Lower lobe of right lung (tissue), 2 donors: Measurements from ENCODE around the gene ANAPC13. TPM values are rescaled to one million over a fixed set of nuclear protein-coding genes. Genes with fewer than 3 reads are reported as not detected.

Experiments used
- ATAC-seq, 2 donors: fragments of 200-7000 bp; cut with Tn5 transposase; one replicate each; pipeline ENCODE4 v1.9.1; 2020 to 2022; ENCODE audit warnings: mild to moderate bottlenecking in 2 of 2, moderate library complexity in 2 of 2
- DNase-seq: peaks from one replicate; pipeline ENCODE4 v3.0.0-alpha.2; 2020
- H3K27ac ChIP-seq: fragments of 200-600 bp; one replicate; pipeline ENCODE4 v1.8.0; 2022
- H3K27me3 ChIP-seq: fragments of 200-600 bp; one replicate; pipeline ENCODE4 v1.8.0; 2022; ENCODE audit warnings: low read depth
- H3K36me3 ChIP-seq: fragments of 200-600 bp; one replicate; pipeline ENCODE4 v1.8.0; 2022; ENCODE audit warnings: mild to moderate bottlenecking
- H3K4me1 ChIP-seq: fragments of 200-600 bp; one replicate; pipeline ENCODE4 v1.8.0; 2022
- H3K4me3 ChIP-seq: fragments of 200-600 bp; one replicate; pipeline ENCODE4 v1.8.0; 2022; ENCODE audit warnings: mild to moderate bottlenecking
- H3K9me3 ChIP-seq: fragments of 200-600 bp; one replicate; pipeline ENCODE4 v1.8.0; 2022
- CTCF ChIP-seq: fragments of 200-600 bp; IDR thresholded peaks from one replicate; pipeline ENCODE4 v1.8.0; 2022; ENCODE audit warnings: antibody characterized with exemption, mild to moderate bottlenecking
- intact Hi-C: fragments of 100-400 bp; cut with DNase I; formaldehyde crosslinking; loops from one replicate; pipeline ENCODE4 v1.11.0; 2022
- long read RNA-seq: library from polyadenylated mRNA; unstranded; transcript quantifications from one replicate; pipeline ENCODE4 v2.0.0, GENCODE V29; 2021
- total RNA-seq: library from RNA; stranded (reverse); fragmentation: NEBNext Ultra II Directional; extraction: Animal tissue kit (Norgen Biotek cat#: 25700); gene quantifications from one replicate; pipeline ENCODE4 v1.2.1, GENCODE V29; 2021
- donor health status: DM: no; HTN: yes; CAD: no; lungs with severe emphysema.

The ANAPC13 gene
- 53.1 TPM for total RNA-seq
- long read RNA-seq, transcript ANAPC13-201 (3 exons, 1,209 nt), result major isoform, 50 of 83 reads
- long read RNA-seq, transcript ANAPC13-204 (3 exons, 1,840 nt), result minor isoform, 27 of 83 reads
- long read RNA-seq, partial matches to known transcripts, result 0 of 83 reads
- long read RNA-seq, other reads (novel, unspliced or antisense), result 1 of 83 reads

GRCh38 chr3:134485718-134486576, at the start of gene ANAPC13, which contains the start of gene CEP63:
Gene ANAPC13 (minus strand): TSS chr3:134485985. CDS start chr3:134482904, 3,081 bp downstream.
Gene CEP63 (plus strand): TSS chr3:134486057. CDS start chr3:134495321, 9,264 bp downstream.
- H3K9me3 ChIP-seq, result no peaks in the 10 kb centered on the region
- TF ChIP-seq CTCF, result no peak
- H3K4me3 ChIP-seq, result peak within 1 kb of the TSS; percentile 88
- H3K27me3 ChIP-seq, result no peaks in the 10 kb centered on the region
- ATAC-seq (peak; percentile 96 to 97), DNase-seq (peak; percentile 95)
- intact Hi-C loops, result no loop called here
- H3K27ac ChIP-seq, result peak within 1 kb of the TSS; percentile 97
- peaks cover 37% of the 10 kb centered on the region for H3K4me1 ChIP-seq
- peaks cover 17% of the 10 kb centered on the region for H3K36me3 ChIP-seq

- Histone ChIP-seq H3K4me1 (no peaks in the 10 kb centered on the region), H3K27me3 (no peaks in the 10 kb centered on the region), H3K9me3 (no peaks in the 10 kb centered on the region), H3K27ac (no peak overlapping the region), H3K36me3 (peaks cover 37% of the 10 kb centered on the region), H3K4me3 (no peak overlapping the region)
- ATAC-seq (no peak), DNase-seq (no peak)
- intact Hi-C loops, result no loop called here
- TF ChIP-seq CTCF, result no peak
Observed at GRCh38 chr3:134535186-134535970, 49.6 kb upstream of the ANAPC13 start.

- ATAC-seq, result no peak
- no peak for TF ChIP-seq CTCF
- H3K36me3 ChIP-seq, result peaks cover 30% of the 10 kb centered on the region
Observed at GRCh38 chr3:134533493-134533892, 47.7 kb upstream of the ANAPC13 start.

GRCh38 chr3:134527538-134528186, 41.9 kb upstream of the ANAPC13 start:
- intact Hi-C loops, result no loop called here
- DNase-seq (no peak), ATAC-seq (peak in 1 of 2 donors; percentile 19)
- Histone ChIP-seq H3K27ac (no peak overlapping the region), H3K4me1 (no peaks in the 10 kb centered on the region), H3K36me3 (no peaks in the 10 kb centered on the region), H3K9me3 (peaks cover 36% of the 10 kb centered on the region), H3K4me3 (no peak overlapping the region), H3K27me3 (no peaks in the 10 kb centered on the region)
- TF ChIP-seq CTCF, result no peak

More at GRCh38 chr3:134533493-134533892, 47.7 kb upstream of the ANAPC13 start:
- Histone ChIP-seq H3K4me3 (no peak overlapping the region), H3K27ac (no peak overlapping the region), H3K9me3 (no peaks in the 10 kb centered on the region), H3K27me3 (no peaks in the 10 kb centered on the region), H3K4me1 (no peaks in the 10 kb centered on the region)
- no peak for DNase-seq
- intact Hi-C loops, result no loop called here

- H3K36me3 ChIP-seq, result no peaks in the 10 kb centered on the region
- no peak overlapping the region for H3K27ac ChIP-seq
- H3K9me3 ChIP-seq, result peaks cover 40% of the 10 kb centered on the region
- ATAC-seq, result peak in 1 of 2 donors; percentile 23
- H3K27me3 ChIP-seq, result no peaks in the 10 kb centered on the region
- H3K4me1 ChIP-seq, result no peaks in the 10 kb centered on the region
- intact Hi-C loops, result no loop called here
- TF ChIP-seq CTCF, result peak; percentile 12
- no peak overlapping the region for H3K4me3 ChIP-seq
- DNase-seq, result no peak
Observed at GRCh38 chr3:134527037-134527436, 41.3 kb upstream of the ANAPC13 start.
